T47D (cell line): ENCODE measurements around the gene FLYWCH2.

Experiments
- DNase-seq, 2 experiments: peaks; one replicate each; pipeline versions ENCODE4 v3.0.0 to v3.0.0-alpha.2; 2011 to 2012; ENCODE audit warnings: low read depth in 1 of 2, low spot score in 1 of 2
- JUND ChIP-seq: IDR thresholded peaks from 2 replicates; pipeline ENCODE4 v1.6.1; 2012; ENCODE audit warnings: low read depth
- in situ Hi-C: cut with HindIII; loops from 2 replicates; pipeline ENCODE4 v1.10.0; 2016; ENCODE audit warnings: low sequenced_read_pairs, low pct_unique_long_range_greater_than_20kb

Gene FLYWCH2

GRCh38 chr16:2843526-2843925 is 39.5 kb upstream of the FLYWCH2 start:
- no peak for TF ChIP-seq JUND
- in situ Hi-C loops: no loop called here
- DNase-seq: no peak

- in situ Hi-C loops: no loop called here
- TF ChIP-seq JUND: no peak
- no peak for DNase-seq
Observed at GRCh38 chr16:2845116-2845515, 37.9 kb upstream of the FLYWCH2 start.

GRCh38 chr16:2846511-2847310 is 36.3 kb upstream of the FLYWCH2 start:
- no peak for DNase-seq
- in situ Hi-C loops: no loop called here
- TF ChIP-seq JUND: no peak

- no peak for DNase-seq
- TF ChIP-seq JUND: no peak
- in situ Hi-C loops: no loop called here
Observed at GRCh38 chr16:2848933-2849725, 33.9 kb upstream of the FLYWCH2 start.

GRCh38 chr16:2852003-2852730 is 30.8 kb upstream of the FLYWCH2 start:
- TF ChIP-seq JUND: no peak
- DNase-seq: no peak
- in situ Hi-C loops: no loop called here

- no peak for DNase-seq
- TF ChIP-seq JUND: no peak
- in situ Hi-C loops: no loop called here
Observed at GRCh38 chr16:2852731-2853507, 30.1 kb upstream of the FLYWCH2 start.

GRCh38 chr16:2853531-2854073 is 29.4 kb upstream of the FLYWCH2 start:
- TF ChIP-seq JUND: no peak
- no peak for DNase-seq
- in situ Hi-C loops: no loop called here

GRCh38 chr16:2854700-2855309 is 28.2 kb upstream of the FLYWCH2 start:
- DNase-seq: no peak
- no peak for TF ChIP-seq JUND
- in situ Hi-C loops: no loop called here

- no peak for TF ChIP-seq JUND
- no peak for DNase-seq
Observed at GRCh38 chr16:2855536-2855935, 27.5 kb upstream of the FLYWCH2 start.

GRCh38 chr16:2856061-2856670 is 26.8 kb upstream of the FLYWCH2 start:
- peak; percentile 79 to 95 for DNase-seq
- TF ChIP-seq JUND: no peak
- in situ Hi-C loops: no loop called here

More at GRCh38 chr16:2855536-2855935, 27.5 kb upstream of the FLYWCH2 start:
- in situ Hi-C loops: no loop called here

GRCh38 chr16:2856686-2857450 is 26.1 kb upstream of the FLYWCH2 start:
- TF ChIP-seq JUND: no peak
- in situ Hi-C loops: no loop called here
- DNase-seq: no peak
